HUES64 (cell line): ENCODE data around the gene PPFIA3.

ENCODE experiments used
- H3K27ac ChIP-seq: 2 replicates; pipeline ENCODE4 v1.7.0; 2013; ENCODE audit warnings: low read depth, low read length, inconsistent platforms
- H3K27me3 ChIP-seq: 2 replicates; pipeline ENCODE4 v1.6.1; 2013; ENCODE audit warnings: mild to moderate bottlenecking, low read length; ENCODE audit not compliant: insufficient read depth
- H3K36me3 ChIP-seq: 2 replicates; pipeline ENCODE4 v1.6.1; 2013; ENCODE audit warnings: mild to moderate bottlenecking, low read length; ENCODE audit not compliant: insufficient read depth
- H3K4me1 ChIP-seq: 2 replicates; pipeline ENCODE4 v1.6.1; 2013; ENCODE audit warnings: mild to moderate bottlenecking, low read length, moderate library complexity; ENCODE audit not compliant: insufficient read depth
- H3K4me3 ChIP-seq: 2 replicates; pipeline ENCODE4 v1.5.1; 2013; ENCODE audit warnings: mild to moderate bottlenecking, low read length, moderate library complexity
- H3K9ac ChIP-seq: 2 replicates; pipeline ENCODE4 v1.6.1; 2013; ENCODE audit warnings: mild to moderate bottlenecking, low read depth, low read length
- H3K9me3 ChIP-seq: 2 replicates; pipeline ENCODE4 v1.6.1; 2013; ENCODE audit warnings: low read depth, low read length; ENCODE audit not compliant: insufficient read depth
- WGBS: fragments of 150-250, 120-280 bp; methylation state at CpG from one replicate; pipeline ENCODE4 v1.1.7; 2013; ENCODE audit warnings: missing lambda C conversion rate; 5-methylcytosine and 5-hydroxymethylcytosine counted together

PPFIA3 gene

GRCh38 chr19:49104229-49104864 lies 15.0 kb upstream of the PPFIA3 start:
- H3K36me3 ChIP-seq = peaks cover 91% of the 10 kb centered on the region
- H3K9me3 ChIP-seq = no peaks in the 10 kb centered on the region
- 94% methylated on average over 30 of the region's 30 CpGs for WGBS
- H3K4me1 ChIP-seq = no peaks in the 10 kb centered on the region
- no peaks in the 10 kb centered on the region for H3K27me3 ChIP-seq
- H3K4me3 ChIP-seq = no peak overlapping the region
- no peak overlapping the region for H3K27ac ChIP-seq
- H3K9ac ChIP-seq = no peak overlapping the region

DNA sequence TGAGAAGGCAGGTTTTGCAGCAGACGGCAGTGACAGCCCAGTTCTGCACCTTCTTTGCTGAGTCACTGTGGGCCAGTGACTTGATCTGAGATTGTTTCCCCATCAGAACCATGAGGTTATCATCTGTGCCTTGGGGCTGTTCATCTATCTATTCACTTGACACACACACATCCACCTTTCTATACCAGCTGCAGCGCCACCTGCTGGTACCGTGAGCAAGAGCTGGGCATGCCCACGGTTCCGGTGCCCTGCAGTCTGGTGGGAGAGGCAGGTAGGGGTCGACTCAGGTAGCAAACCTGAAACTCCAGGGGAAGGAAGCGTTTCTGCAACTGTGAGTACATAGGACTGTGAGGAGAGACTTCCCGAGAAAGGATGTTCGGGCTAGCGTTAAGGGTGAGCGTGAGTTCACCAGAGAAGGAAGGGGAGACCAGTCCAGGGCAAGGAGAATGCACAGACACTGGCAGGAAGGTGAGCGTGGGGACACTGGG lies 12.7 kb upstream of the PPFIA3 start:
- Histone ChIP-seq H3K9me3 (no peaks in the 10 kb centered on the region), H3K9ac (no peak overlapping the region), H3K4me1 (no peaks in the 10 kb centered on the region), H3K27ac (no peak overlapping the region), H3K36me3 (peaks cover 76% of the 10 kb centered on the region), H3K27me3 (no peaks in the 10 kb centered on the region), H3K4me3 (no peak overlapping the region)
- 77% methylated on average over 12 of the region's 12 CpGs for WGBS

DNA sequence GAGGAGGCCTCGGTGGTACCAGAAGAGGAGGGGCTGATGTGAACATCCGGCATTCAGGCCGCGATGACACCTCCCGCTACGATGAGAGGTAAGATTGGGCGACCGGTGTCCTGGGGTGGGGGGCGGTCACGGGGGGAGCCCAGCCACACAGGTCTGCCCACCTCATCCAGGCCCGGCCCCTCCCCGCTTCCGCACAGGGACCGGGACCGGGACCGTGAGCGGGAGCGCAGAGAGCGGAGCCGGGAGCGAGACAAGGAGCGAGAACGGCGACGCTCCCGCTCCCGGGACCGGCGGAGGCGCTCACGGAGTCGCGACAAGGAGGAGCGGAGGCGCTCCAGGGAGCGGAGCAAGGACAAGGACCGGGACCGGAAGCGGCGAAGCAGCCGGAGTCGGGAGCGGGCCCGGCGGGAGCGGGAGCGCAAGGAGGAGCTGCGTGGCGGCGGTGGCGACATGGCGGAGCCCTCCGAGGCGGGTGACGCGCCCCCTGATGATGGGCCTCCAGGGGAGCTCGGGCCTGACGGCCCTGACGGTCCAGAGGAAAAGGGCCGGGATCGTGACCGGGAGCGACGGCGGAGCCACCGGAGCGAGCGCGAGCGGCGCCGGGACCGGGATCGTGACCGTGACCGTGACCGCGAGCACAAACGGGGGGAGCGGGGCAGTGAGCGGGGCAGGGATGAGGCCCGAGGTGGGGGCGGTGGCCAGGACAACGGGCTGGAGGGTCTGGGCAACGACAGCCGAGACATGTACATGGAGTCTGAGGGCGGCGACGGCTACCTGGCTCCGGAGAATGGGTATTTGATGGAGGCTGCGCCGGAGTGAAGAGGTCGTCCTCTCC lies 11.5 kb upstream of the PPFIA3 start:
- Histone ChIP-seq H3K4me1 (no peaks in the 10 kb centered on the region), H3K27me3 (no peaks in the 10 kb centered on the region), H3K36me3 (peaks cover 66% of the 10 kb centered on the region), H3K9ac (no peak overlapping the region), H3K9me3 (no peaks in the 10 kb centered on the region), H3K27ac (no peak overlapping the region), H3K4me3 (no peak overlapping the region)
- 96% methylated on average over 93 of the region's 93 CpGs for WGBS

GRCh38 chr19:49109051-49109450 lies 10.3 kb upstream of the PPFIA3 start:
- H3K27me3 ChIP-seq = no peaks in the 10 kb centered on the region
- 92% methylated on average over 5 of the region's 5 CpGs for WGBS
- H3K9me3 ChIP-seq = no peaks in the 10 kb centered on the region
- no peak overlapping the region for H3K4me3 ChIP-seq
- peaks cover 55% of the 10 kb centered on the region for H3K36me3 ChIP-seq
- peak overlapping the region; percentile 48; the same call in 1 of the 2 replicates for H3K27ac ChIP-seq
- H3K4me1 ChIP-seq = no peaks in the 10 kb centered on the region
- no peak overlapping the region for H3K9ac ChIP-seq

- no peak overlapping the region for H3K27ac ChIP-seq
- peaks cover 48% of the 10 kb centered on the region for H3K36me3 ChIP-seq
These were observed 9.6 kb upstream of the PPFIA3 start for GRCh38 chr19:49109569-49110233.

GRCh38 chr19:49110567-49110966 lies 8.8 kb upstream of the PPFIA3 start:
- no peaks in the 10 kb centered on the region for H3K9me3 ChIP-seq
- H3K4me1 ChIP-seq = no peaks in the 10 kb centered on the region
- H3K36me3 ChIP-seq = peaks cover 40% of the 10 kb centered on the region
- no peak overlapping the region for H3K9ac ChIP-seq
- peaks cover 9% of the 10 kb centered on the region for H3K27me3 ChIP-seq
- H3K27ac ChIP-seq = no peak overlapping the region
- no peak overlapping the region for H3K4me3 ChIP-seq
- WGBS = 86% methylated on average over 3 of the region's 3 CpGs

More at GRCh38 chr19:49109569-49110233, 9.6 kb upstream of the PPFIA3 start:
- no peaks in the 10 kb centered on the region for H3K9me3 ChIP-seq
- no peaks in the 10 kb centered on the region for H3K4me1 ChIP-seq
- WGBS = 91% methylated on average over 8 of the region's 8 CpGs
- H3K27me3 ChIP-seq = peaks cover under 1% of the 10 kb centered on the region; the same call in 1 of the 2 replicates
- no peak overlapping the region for H3K9ac ChIP-seq
- no peak overlapping the region for H3K4me3 ChIP-seq

GRCh38 chr19:49111218-49111998 lies 7.9 kb upstream of the PPFIA3 start:
- WGBS = 94% methylated on average over 10 of the region's 11 CpGs
- H3K9me3 ChIP-seq = no peaks in the 10 kb centered on the region
- peaks cover 9% of the 10 kb centered on the region for H3K27me3 ChIP-seq
- H3K4me3 ChIP-seq = no peak overlapping the region
- no peak overlapping the region for H3K9ac ChIP-seq
- H3K4me1 ChIP-seq = no peaks in the 10 kb centered on the region
- H3K27ac ChIP-seq = no peak overlapping the region
- peaks cover 32% of the 10 kb centered on the region for H3K36me3 ChIP-seq

DNA sequence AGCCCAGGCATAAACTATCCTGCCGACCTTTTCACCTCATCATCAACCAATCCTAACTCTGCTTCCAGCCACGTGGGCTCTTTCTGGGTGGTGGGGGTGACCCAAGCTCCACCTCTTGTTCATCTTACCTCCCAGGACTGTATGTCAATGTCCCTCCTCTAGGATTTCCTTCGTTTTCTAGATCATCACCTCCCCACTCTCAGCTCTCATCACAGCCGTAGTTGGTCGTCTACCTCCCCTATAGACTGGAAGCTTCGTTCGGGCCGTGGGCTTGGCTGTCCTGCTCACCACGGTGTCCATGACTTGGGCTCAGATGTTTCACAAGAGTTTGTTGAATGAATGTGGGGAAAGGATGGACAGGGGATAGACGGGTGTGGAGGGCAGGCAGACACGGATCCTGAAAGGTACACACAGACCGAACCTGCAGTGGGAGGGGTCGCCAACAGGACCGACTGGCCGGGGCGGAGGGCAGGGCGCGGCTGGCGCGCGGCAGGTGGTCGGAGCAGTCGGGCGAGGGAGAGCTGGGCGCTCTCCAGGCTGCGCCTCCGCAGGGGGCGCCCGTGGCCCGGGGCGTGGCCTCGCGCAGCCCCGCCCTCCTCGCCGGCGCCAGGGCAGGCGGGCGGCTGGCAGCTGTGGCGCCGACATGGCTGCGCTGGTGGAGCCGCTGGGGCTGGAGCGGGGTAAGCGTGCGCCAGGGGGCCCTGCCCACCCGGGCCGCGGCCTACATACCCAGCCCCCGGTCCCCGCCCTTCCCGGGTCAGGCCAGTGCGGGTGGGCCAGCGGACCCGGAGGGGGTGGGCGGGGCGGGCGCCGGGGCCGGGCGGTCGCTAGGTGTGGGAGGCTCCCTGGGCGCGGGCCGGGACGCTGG lies 5.3 kb upstream of the PPFIA3 start, which contains the start of gene LIN7B:
TSS of gene LIN7B (plus strand) at position 609 of the 868 bp plus-strand sequence. CDS start at position 644, 35 bp downstream.
- H3K9ac ChIP-seq = peak within 1 kb of the TSS; percentile 40; the same call in 1 of the 2 replicates
- H3K27me3 ChIP-seq = peaks cover 9% of the 10 kb centered on the region
- H3K27ac ChIP-seq = no peak within 1 kb of the TSS; the same call in 1 of the 2 replicates
- 2% methylated on average over 66 of the region's 66 CpGs for WGBS
- H3K4me3 ChIP-seq = peak within 1 kb of the TSS; percentile 78
- H3K9me3 ChIP-seq = no peaks in the 10 kb centered on the region
- H3K4me1 ChIP-seq = no peaks in the 10 kb centered on the region; the same call in 1 of the 2 replicates
- H3K36me3 ChIP-seq = peaks cover 7% of the 10 kb centered on the region

- Histone ChIP-seq H3K4me3 (peak overlapping the region; percentile 78), H3K27ac (no peak overlapping the region; the same call in 1 of the 2 replicates), H3K27me3 (peaks cover 13% of the 10 kb centered on the region), H3K4me1 (no peaks in the 10 kb centered on the region; the same call in 1 of the 2 replicates), H3K9ac (peak overlapping the region; percentile 40; the same call in 1 of the 2 replicates), H3K9me3 (no peaks in the 10 kb centered on the region), H3K36me3 (no peaks in the 10 kb centered on the region)
- 6% methylated on average over 68 of the region's 68 CpGs for WGBS
These were observed 4.5 kb upstream of the PPFIA3 start for GRCh38 chr19:49114630-49115363.
